SK-N-SH (cell line): ENCODE measurements around the gene TCF25.

Experiments
- GATA2 ChIP-seq: sonication (generic); formaldehyde crosslinking; IDR thresholded peaks from 2 replicates; pipeline ENCODE4 v1.5.0; 2020; ENCODE audit warnings: mild to moderate bottlenecking, missing genetic modification reagents
- MEF2A ChIP-seq: IDR thresholded peaks from 2 replicates; pipeline ENCODE4 v1.4.0; 2012; ENCODE audit warnings: low read depth, borderline replicate concordance
- POLR2AphosphoS5 ChIP-seq: IDR thresholded peaks from 2 replicates; pipeline ENCODE4 v1.6.1; 2012; ENCODE audit warnings: low read depth, low read length
- SMC3 ChIP-seq: IDR thresholded peaks from 2 replicates; pipeline ENCODE4 v1.6.1; 2012; ENCODE audit warnings: low read depth, low read length, improper control_type of control experiment
- TF ChIP-seq, protein P1 (sequence below): fragments of 200-600 bp; sonication (generic); IDR thresholded peaks from 2 replicates; pipeline ENCODE4 v1.6.1; 2017; ENCODE audit warnings: antibody characterized with exemption, mild to moderate bottlenecking, moderate library complexity
- TF ChIP-seq, protein P2 (sequence below): IDR thresholded peaks from 2 replicates; pipeline ENCODE4 v1.6.1; 2012; ENCODE audit warnings: mild to moderate bottlenecking, low read depth, low read length, moderate library complexity

- no peak for TF ChIP-seq SMC3
- TF ChIP-seq, protein P1, sequence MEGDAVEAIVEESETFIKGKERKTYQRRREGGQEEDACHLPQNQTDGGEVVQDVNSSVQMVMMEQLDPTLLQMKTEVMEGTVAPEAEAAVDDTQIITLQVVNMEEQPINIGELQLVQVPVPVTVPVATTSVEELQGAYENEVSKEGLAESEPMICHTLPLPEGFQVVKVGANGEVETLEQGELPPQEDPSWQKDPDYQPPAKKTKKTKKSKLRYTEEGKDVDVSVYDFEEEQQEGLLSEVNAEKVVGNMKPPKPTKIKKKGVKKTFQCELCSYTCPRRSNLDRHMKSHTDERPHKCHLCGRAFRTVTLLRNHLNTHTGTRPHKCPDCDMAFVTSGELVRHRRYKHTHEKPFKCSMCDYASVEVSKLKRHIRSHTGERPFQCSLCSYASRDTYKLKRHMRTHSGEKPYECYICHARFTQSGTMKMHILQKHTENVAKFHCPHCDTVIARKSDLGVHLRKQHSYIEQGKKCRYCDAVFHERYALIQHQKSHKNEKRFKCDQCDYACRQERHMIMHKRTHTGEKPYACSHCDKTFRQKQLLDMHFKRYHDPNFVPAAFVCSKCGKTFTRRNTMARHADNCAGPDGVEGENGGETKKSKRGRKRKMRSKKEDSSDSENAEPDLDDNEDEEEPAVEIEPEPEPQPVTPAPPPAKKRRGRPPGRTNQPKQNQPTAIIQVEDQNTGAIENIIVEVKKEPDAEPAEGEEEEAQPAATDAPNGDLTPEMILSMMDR = no peak
- TF ChIP-seq POLR2AphosphoS5 = no peak
- TF ChIP-seq, protein P2, sequence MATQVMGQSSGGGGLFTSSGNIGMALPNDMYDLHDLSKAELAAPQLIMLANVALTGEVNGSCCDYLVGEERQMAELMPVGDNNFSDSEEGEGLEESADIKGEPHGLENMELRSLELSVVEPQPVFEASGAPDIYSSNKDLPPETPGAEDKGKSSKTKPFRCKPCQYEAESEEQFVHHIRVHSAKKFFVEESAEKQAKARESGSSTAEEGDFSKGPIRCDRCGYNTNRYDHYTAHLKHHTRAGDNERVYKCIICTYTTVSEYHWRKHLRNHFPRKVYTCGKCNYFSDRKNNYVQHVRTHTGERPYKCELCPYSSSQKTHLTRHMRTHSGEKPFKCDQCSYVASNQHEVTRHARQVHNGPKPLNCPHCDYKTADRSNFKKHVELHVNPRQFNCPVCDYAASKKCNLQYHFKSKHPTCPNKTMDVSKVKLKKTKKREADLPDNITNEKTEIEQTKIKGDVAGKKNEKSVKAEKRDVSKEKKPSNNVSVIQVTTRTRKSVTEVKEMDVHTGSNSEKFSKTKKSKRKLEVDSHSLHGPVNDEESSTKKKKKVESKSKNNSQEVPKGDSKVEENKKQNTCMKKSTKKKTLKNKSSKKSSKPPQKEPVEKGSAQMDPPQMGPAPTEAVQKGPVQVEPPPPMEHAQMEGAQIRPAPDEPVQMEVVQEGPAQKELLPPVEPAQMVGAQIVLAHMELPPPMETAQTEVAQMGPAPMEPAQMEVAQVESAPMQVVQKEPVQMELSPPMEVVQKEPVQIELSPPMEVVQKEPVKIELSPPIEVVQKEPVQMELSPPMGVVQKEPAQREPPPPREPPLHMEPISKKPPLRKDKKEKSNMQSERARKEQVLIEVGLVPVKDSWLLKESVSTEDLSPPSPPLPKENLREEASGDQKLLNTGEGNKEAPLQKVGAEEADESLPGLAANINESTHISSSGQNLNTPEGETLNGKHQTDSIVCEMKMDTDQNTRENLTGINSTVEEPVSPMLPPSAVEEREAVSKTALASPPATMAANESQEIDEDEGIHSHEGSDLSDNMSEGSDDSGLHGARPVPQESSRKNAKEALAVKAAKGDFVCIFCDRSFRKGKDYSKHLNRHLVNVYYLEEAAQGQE = no peak
- no peak for TF ChIP-seq MEF2A
- TF ChIP-seq GATA2 (CRISPR knock-in tag) = no peak
Measured at GRCh38 chr16:89871895-89872294, 1.5 kb upstream of the TCF25 start.
